Glomerular visceral epithelial cell (primary cell): ENCODE results near the gene DOCK2.
"Not testable (repeated sequence)": the region's sequence is repeated elsewhere in the genome, so short reads cannot be mapped to it uniquely, and the experiment has no call there.

ENCODE experiments used
- DNase-seq: peaks from one replicate; pipeline ENCODE4 v3.0.0-alpha.2; 2016; ENCODE audit errors: extremely low spot score

Gene DOCK2

DNA sequence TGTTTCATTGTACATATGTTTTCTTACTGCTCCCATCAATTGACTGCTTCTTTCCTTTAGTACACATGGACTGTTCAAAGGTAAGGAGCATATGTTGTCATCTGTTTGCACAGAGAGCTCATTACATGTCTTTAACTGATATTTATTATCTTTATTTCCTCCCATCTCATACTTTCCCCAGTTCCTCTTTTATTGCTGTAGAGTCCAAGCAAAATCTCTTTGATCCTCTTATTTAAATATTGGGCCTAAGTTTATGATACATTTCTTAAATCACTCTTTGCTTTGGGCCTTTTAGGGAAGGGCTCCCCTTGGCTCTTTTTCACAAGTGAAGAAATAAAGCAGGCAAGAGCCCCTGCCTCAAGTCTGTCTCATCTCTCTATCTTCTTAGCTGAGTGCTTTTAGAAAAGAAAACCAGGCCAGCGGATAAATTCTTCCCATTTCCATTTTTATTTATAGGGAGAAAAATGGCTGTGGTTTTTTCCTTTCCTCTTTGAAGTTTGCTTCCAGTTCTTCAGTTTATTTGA is 152.4 kb downstream of the DOCK2 start:
- no peak for DNase-seq

DNA sequence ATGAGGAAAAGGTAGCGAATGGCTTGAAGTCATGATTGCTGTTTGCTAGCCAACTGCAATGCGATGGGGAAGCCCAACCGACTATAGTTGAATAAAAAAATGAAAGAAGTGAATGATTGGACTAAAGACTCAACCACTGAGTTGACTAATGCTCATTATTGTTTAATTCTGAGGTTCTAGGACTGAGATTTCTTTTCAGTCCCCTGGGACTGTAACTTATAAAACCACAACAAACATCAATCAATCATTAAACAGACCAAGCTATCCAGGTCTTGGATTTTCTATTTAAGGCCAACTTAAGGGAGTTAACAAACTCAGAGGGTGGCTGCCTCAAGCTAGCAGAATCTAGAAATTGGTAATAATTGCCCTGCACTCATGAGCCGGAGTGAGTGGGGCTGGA is 154.2 kb downstream of the DOCK2 start:
- DNase-seq: peak; percentile 79

DNA sequence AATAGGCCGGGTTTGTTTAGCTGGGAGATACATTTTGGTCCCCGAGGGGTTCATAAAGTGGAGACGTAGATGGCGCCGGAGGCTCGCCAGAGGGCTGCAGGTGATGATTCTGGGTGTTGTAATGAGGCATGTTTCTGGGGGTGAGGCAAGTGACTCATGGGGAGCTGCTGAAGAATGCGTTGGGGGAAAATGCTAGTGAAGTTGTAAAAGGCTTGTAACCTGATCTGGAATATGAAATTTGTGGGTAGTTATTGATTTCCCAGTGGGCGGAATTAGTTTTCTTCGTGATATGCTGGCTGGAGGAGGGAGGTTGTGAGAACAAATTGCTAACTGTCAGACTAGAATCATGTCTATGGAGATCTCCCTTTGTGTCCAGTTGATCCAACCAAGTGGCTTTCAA is 158.3 kb downstream of the DOCK2 start:
- no peak for DNase-seq

DNA sequence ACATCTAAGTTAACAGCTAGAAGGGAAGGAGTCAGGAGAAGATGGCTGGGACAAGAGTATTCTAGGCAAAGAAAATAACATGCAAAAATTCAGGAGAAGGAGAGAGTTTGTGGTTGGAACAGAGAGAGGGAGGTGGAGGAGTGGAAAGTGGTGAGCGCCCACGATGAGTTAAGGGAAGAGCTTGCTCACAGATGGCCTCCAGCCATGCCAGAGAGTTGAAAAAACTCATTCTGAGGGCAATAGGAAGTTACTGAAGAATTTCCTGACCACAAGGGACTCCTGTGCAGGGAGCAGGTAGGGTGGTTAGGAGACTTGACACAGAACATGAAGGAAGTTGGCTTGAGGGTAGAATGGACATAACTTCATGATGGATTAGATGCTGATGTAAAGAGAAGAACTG is 159.7 kb downstream of the DOCK2 start:
- DNase-seq: peak; percentile 61

DNA sequence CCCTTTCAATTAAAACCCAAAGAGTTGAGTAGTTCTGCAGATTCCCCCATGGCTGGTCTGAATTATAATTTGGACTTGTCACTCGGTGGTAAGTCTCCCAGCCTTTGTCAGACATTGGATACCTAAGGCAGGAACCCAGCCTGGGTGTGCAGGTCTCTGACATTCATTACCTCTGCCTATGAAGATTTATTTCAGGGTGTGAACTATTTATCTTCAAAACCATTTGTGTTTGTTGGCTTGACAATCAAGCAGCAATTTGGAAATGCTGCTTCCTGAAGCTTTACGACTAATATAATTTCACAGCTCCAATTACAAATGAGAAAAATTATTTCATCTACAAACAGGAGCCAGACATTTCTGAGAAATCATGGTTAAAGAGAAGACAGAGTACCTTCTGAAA is 160.5 kb downstream of the DOCK2 start:
- DNase-seq: no peak

DNA sequence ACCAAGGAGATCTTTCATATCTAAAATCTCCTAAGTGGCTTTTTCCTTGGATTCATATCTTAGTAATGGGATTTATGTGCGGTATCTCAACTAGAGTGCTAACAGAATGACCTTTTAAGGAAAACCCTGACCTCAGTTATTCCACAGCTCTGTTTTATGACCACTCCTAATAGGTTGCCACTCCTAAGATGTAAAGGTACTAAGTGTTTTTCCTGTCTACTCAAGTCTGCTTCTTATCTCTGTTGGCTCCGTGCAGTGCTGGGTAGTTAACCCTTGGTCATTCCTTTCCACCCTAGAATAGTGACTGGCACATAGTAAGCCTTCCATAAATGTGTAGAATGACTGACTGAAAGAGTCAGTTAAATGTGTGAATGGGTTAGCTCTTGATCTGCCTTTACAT is 161.4 kb downstream of the DOCK2 start:
- DNase-seq: no peak

DNA sequence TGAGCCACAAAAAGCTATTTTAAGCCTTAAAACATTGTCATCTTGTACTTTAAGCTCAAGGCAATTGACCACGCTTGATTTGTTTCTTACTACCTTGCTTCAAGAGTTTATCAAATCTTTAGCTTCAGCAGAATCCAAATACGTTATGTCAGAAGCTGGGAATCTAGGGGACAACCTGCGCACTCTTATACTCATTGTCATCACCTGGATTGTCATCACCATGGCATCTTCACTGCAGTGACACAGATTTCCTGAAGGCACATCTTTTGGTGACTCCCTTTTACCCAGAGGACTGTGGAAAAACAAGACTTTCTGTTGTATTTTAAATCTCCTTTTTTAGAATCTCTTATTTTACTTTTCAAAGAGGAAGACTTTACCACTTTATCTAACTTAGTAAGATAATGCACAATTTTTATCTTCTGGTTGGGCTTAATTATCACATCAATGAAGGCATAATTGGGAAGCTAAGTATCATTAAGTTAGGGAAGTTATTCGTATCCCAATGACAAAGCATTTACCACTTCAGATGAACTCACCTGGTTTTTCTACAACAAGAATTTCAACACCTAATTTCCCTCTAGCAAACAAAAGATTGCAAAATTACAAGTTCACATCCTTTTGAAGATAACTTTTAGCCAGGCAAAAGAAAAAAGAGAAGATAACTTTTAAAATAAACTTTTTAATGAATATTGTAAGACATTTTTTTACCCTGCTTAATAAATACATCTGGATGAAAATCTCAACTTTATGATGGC is 162.0 kb downstream of the DOCK2 start:
- DNase-seq: no peak

DNA sequence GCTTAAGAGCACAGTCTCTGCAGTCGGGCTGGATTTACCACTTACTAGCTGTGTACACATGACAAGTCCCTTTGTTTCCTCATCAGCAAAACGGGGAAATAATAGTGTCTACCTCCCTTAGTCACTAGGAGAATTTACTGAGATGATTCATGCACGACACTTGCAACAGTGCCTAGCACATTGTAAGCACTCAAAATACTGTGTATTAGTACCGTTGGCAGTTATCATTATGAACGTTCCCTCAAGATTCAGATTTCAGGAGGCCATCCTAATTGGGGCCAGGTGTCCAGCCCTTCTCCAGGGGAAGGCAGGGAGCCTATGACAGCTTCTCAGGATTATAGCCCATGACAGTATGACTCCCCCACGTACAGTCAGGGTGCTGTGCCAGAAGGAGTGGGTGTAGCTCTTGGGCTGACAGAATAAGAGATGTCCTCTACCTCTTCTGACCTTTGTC is 164.3 kb downstream of the DOCK2 start:
- no peak for DNase-seq

DNA sequence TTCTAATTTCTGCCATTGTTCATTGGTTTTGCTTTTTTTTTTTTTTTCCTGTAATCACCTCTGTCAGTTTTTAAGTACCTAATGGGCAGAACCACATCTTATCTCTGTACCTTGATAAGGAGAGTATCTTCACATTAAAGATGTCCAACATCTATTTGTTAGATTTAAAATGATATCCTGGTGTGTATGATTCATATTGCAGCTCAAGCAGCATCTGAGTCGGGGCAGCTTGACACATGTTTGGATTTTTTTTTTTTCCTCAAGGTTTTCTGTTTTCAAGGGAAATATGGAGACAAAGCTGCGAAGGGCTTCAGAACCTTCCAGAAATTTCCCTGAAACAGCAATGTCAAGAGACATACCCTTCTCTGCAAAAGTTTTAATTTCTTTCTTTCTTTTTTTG is 164.7 kb downstream of the DOCK2 start:
- no peak for DNase-seq

DNA sequence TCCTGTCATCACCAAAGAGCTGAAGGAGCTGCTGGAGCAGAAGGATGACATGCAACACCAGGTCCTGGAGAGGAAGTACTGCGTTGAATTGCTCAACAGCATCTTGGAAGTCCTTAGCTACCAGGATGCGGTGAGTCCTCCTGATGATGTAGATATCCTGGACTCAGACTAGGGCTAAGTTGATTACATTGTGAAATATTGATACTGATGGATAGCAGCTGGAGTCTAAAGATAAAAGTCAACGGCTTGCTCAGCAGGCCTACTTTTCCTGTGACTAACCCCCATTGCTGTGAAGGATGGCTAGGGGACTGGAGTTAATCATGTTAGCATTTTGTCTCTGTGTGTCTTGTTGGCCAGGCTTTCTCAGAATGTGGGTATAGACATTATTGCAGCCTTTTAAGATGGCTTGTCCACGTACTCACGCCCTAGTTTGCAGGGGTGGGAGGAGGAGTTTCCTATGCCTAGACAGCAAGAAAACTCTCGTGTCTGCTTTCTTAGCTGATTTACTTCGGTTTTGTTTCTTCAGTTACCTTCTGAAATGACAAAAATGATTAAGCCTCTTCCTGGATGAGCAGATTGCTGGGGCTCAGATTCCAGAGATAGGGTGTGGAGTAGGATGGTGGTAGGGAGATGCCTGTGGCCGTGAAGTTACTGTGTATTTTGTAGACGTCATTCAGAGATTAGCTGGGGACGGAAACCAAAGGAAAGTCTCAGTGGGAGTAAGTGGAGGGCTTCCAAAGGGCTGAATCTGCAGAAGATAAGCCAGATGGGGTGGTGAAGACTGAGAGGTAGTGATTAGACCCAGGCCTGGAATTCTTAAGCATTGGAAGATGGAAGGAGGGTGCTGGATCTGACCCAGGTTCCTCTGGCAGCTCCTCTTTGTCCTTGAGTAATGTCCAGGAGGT is 166.3 kb downstream of the DOCK2 start:
- peak; percentile 23 for DNase-seq

DNA sequence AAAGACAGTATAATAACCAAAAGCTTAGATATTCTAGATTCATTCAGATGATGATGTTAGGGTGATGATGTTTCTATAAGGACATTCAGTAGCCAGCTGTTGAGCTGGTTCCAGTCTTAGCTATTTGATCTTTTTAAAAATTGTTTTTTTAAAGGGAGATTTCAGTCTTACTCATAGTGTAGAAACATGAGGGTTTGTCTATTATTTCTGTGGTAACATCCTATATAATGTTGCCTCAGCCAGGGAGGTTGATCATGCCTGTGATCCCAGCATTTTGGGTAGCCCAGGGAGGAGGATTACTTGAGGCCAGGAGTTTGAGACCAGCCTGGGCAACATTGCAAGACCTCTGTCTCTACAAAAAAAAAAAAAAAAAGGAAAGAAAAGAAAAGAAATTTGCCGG is 167.8 kb downstream of the DOCK2 start:
- no peak for DNase-seq

DNA sequence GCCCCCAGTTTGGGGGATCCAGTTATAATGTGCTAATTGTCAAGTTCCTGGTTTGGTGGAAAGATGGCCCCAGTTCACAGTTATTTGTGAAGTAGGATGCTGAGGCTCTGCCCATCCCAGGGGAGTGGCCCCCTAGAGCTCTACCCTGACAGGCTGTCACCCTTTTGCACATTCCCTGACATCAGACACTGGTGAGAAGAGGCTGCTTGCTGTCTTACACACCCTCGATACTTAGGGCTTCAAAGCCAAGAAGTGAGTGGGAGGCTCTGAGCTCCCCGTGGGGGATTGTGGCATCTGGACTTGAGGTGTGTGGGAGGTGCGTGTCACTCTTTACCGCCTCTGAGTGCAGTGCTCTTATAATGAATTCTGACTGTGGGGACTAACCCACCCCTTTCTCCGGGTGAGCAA is 168.5 kb downstream of the DOCK2 start:
- no peak for DNase-seq

DNA sequence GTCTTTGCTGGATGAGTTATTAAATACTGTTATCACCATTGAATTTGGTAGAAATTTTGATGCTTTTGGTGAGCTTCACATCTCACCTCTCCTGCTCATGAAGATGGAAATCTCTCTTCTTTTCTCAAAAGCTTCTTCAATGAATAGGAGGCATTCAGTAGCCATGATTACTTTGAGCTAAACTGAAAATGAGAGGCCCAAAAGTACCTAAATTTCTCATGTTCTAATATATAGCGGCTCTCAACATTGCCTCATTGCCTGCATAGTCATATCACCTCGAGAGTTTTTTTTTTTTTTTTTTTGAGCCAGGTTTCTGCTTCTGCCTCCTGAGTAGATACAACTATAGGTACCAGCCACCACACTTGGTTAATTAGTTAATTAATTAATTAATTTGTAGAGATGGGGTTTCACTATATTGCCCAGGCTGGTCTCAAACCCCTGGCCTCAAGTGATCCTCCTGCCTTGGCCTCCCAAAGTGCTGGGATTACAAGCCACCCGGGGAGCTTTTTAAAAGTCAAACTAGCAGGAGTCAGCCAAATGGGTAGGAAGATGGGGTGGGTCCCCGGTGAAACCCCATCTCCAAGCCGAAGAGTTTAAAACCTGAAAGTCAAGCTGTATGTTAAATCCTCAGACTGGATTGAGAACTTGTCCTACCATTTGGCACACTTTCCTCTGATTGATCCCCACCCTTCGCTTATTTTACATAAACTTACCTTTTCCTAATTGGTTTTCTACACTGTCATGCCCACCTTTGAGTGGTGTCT is 169.0 kb downstream of the DOCK2 start:
- DNase-seq: no peak

DNA sequence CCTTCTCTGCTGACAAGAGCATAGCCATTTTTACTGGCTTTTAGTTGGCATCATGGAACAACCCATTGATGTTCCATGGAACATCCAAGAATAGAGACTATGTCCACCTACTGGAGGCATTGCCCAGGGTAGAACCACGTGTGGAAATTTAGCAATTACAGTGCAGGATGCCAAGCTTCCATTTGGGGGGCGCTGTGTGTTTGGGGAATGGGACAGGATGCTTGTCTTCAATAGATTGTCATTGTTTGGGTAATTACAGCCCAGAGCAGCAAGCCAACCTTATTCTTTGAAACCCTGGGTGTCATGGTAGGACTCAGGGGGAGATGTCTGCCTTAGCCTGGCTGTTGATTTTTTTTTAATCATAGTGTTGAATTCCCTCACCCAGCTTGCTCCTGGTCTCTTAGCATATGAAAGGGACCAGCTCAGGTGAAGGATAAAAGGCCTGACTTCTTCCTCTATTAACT is 171.1 kb downstream of the DOCK2 start:
- no peak for DNase-seq

DNA sequence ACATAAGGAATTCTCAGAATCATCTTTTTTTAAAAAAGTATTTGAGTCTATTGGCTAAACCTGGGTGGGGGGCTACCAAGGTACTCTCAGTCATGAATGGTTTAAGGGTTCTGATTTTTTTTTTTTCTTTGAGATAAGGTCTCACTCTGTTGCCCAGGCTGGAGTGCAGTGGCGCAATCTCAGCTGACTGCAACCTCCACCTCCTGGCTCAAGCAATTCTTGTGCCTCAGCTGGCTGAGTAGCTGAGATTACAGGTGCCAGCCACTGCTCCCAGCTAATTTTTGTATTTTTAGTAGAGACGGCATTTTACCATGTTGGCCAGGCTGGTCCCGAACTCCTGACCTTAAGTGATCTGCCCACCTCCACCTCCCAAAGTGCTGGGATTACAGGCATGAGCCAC is 171.8 kb downstream of the DOCK2 start:
- not testable (repeated sequence) for DNase-seq

DNA sequence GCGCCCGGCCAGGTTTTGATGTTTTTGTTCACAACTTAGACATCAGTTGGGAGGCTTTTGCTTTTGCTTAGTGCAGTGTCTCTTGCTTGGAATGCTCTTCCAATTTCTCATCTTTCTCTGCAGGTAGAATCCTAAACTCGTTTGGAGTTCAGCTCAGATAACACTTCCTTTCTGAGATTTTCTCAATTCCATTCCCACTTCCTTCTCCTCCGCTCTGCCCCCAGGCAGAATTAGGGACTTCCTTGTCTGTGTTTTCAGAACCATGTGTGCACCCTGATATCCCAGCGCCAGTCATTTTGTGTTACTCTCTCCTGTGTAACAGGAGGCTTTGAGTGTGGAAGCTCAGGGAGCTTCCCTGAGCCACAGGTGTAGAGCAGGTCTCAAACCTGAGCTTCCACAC is 172.2 kb downstream of the DOCK2 start:
- no peak for DNase-seq

DNA sequence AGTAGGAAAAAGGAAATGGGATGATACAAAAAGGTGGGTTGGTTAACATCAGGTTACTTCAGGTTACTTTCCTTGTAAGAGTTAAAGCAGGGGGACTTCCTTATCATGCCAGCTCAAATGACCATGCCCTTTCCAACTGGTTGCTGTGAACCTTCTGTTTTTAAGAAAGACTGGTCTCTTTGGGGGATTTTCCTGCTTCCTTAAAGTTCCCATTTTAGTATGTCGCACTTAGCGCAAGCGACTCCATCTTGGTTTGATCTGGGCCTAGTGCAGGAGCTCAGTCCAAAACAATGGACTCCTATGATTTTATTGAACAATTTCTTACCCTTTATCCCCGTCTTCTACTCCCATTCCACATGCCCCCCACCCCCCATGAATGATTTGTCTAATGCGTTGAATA is 173.4 kb downstream of the DOCK2 start:
- DNase-seq: no peak

DNA sequence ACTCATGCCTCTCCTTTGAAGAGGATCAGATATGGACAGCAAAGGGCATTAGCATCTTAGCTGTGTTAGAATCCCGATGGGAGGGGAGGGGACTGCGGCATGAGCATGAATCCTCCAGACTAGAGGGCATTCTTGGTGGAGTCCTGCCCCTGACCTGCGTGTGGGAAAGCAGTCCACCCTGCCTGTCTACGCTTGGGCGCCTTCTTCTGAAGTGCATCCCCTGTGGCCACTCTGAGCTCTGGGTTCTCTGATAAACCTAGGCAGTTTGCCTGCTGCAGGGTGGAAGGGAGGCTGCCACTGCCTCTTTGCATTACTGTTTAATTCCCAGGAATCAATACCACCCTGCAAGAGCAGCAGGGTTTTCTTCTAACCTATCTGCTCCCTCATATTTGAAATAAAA is 173.9 kb downstream of the DOCK2 start:
- no peak for DNase-seq

DNA sequence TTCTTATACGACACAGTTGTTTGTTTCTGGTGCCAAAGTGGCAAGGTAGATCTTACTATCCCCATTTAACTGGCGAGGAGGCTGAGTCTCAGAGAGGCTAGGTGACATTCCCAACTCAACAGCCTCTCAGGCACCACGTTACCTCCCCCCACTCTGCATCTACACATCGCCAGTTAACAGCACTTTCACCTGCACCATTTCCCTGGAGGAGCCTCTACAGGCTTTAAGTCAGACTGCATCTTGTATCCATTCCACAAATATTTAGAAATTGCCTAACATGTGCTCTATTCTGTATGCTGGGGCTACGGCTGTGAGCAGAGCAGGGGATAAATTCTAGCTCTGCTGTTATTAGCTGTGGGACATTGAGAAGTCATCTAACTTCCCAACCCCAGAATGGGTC is 174.6 kb downstream of the DOCK2 start:
- DNase-seq: no peak

DNA sequence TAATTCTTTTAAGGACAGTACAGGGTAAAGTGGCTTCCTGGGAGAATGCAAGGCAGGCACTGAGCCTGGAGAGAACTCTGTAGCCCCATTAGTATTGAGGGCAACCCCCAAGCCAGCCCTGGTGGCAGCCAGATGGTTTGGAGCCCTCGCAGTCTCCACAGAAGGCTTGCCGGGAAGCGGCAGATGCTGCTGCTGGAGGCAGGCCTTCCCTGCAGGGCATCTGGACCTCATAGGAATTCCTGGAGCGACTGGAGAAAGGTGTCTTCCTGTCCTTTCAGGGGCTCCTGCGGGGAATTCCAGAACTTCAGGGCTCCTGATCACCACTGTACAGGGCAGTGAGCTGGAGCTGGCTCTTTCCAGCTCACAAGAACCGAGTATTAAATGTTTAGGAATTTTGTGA is 175.7 kb downstream of the DOCK2 start:
- no peak for DNase-seq

DNA sequence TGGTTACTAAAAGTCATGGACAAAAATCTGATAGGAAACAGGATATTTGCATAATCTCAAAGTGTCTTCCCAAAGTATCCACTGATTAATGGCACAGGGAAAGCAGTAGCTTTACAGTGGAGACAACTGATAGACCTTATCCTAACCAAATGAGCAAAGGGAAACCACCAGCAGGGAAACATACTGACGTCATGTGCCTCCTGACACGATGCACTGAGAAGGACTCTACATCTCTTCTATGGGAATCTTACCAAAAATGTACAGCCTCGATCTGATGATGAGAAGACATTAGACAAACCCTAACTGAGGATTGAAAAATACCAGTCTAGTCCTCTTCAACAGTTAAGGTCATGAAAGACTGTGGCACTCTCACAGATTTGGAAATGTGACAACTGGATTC is 177.0 kb downstream of the DOCK2 start:
- DNase-seq: no peak

DNA sequence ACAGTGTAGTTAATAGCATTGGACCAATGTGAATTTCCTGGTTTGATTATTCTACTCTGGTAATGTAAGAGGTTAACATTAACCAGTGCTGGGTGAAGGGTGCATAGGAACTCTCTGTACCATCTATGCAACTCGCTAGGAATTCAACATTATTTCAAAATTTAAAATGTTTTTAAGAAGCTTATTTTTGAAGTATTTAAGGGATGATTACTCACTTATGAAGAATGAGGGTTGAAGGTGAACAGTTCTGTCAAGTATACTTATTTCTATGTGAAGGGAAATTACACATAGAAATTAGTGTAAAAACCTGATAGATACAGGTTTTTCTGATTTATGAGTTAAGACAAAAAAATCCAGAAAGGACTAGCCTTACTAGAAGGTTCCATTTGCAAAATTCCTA is 177.4 kb downstream of the DOCK2 start:
- DNase-seq: no peak
